ENCODE results near the gene SPATA2L.
"Not testable (repeated sequence)": the region's sequence is repeated elsewhere in the genome, so short reads cannot be mapped to it uniquely, and the experiment has no call there.

The SPATA2L gene

DNA sequence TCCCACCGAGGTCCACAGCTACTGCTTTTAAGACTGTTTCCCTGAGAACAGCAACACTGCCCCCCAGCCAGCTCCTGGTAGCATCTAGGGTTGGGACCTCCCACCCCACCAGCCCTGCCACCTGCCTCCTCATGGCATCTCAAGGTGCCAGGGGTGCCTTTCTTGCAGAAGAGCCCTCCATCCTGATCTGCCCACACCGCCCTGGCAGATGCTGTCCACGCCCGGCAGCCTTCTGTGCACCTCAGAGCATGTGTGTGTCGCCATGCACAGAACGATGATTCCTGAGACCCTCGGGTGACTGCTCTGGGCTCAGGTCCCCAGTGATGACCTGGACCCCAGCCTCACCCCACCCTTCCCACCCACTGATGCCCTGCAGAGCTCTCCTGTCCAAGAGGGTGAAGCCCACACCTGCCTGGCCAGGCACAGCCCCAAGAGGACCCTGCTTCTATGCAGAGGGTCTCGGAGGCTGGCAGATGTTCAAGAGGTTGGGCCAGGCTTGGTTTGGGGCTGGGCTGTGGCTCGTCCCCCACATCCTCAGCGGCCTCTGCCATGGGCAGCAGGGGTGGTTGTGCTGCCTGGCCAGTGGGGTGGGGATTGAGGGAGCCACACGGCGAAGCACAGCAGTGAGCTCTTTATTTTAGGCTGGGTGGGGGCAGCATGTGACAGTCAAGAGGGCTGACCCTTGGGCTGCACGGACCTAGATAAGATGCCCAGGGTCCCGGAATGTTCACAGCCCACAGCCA is 5.2 kb upstream of the SPATA2L start:
- no peak for DNase-seq

DNA sequence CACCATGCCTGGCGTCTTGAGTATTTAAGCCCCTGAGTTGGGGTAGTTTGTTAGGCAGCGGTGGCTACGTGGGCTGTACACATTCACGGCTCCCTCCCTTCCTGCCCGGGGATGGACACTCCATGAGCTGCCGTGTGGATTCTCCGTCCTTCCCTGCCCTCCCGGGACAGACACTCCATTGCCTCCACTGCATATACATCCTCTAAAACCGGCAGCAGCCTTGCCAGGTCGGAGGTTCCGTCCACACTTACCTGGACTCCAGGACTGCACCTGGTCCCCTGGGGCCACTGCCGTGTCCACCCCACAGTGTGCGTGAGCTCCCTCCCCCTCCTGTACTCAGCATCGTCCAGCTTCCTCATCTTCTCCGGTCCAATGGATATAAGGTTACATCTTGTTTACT is 3.5 kb upstream of the SPATA2L start:
- DNase-seq: peak; percentile 7

DNA sequence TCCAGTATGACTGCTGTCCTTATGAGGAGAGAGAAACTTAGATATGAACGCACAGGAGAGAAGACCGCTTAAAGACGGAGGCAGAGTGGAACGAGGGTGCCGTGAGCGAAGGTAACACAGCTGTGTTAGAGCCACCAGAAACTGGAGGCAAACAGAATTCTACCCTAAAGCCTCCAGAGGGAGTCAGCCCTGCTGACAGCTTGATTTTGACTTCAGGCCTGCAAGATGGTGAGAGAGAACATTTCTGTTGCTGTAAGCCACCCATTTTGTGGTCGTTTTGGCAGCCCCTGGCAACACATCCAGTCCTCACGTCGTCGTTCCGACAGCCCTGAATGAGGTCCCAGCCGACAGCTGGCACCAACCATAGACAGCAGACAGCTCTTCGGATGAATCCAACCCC is 2.8 kb upstream of the SPATA2L start:
- DNase-seq: no peak

DNA sequence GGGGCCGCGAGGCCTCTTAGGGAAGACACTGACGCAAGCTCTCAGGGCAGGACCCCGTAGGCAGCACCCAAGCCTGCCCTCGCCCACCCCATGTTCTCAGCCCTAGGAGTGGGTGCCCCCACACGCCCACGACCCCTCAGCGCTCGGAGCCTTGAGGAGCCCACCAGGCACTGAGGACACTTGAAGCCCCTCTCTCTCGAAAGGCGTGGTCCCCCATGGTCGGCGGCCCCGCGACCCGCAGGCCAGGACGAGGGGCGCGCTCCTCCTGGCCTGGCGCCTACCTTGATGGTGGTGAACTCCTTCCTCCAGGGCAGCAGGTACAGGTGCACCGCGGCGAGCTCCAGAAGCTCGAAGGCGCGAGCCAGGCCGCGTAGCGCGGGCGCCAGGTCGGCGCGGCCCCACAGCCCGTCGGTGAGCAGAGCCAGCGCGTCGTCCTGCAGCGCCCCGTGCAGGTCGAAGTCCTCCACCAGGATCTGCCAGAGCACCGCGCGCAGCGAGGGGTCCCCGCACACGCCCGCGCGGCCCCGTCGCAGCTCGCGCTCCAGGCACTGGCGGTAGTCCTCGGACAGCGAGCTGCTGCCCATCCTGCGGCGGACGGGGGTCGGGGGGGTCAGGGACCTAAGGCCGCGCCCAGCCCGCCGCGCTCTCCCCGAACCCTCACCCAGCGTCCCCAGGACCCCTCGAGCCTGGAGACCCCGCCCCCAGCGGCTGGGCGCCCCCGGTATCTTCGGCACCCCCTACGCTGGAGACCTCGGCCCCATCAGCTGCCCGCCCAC is 668 bp downstream of the SPATA2L start:
- DNase-seq: peak; percentile 61

DNA sequence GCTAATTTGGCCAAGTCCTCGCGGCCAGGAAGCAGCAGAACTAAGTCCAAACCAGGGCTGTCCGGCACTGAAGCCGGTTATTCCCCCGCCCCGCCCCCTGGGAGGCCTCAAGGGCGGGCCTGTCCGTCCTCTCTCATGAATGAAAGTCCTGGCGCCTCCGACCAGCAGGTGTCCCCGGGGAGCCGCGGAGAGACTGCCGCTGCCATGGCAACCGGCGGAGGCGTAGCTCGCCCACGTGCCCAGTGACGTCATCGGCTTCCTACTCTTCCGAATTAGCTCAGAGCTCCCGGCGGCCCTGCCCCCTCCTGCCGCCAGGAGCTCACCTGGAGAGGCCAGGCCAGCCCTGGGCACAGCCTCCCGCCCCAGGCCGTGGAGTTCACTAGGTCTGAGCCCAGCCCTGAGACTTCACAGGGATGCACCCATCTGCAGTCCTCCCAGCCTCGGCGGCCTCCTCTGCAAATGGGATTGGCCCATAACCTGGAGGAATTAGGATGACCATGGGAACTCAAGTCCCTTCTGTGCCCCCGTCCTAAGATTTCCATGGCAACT is 1.3 kb downstream of the SPATA2L start:
- DNase-seq: peak; percentile 94

DNA sequence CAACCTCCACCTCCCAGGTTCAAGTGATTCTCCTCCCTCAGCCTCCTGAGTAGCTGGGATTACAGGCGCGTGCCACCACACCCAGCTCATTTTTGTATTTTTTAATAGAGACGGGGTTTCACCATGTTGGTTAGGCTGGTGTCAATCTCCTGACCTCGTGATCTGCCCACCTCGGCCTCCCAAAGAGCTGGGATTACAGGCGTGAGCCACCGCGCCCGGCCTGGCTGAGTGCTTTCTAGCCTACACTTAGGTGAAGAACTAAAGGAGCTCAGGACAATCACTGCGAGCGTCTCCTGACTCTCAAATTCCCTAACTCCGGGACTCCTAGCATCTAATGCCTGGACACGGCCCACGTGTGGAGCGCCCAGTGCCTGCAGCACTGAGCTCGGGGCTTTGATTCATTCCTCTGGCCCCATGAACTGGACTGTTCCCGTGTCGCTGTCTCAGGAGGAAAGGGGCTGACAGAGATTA is 1.8 kb downstream of the SPATA2L start:
- DNase-seq: not testable (repeated sequence)

DNA sequence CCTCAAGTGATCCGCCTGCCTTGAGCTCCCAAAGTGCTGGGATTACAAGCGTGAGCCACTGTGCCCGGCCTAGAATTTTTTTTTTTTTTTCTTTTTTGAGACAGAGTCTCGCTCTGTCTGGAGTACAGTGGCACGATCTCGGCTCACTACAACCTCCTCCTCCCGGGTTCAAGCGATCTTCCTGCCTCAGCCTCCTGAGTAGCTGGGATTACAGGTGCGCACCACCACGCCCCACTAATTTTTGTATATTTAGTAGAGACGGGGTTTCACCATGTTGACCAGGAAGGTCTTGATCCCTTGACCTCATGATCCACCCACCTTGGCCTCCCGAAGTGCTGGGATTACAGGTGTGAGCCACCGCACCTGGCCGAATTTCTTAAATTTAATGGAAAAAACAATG is 2.8 kb downstream of the SPATA2L start:
- not testable (repeated sequence) for DNase-seq

DNA sequence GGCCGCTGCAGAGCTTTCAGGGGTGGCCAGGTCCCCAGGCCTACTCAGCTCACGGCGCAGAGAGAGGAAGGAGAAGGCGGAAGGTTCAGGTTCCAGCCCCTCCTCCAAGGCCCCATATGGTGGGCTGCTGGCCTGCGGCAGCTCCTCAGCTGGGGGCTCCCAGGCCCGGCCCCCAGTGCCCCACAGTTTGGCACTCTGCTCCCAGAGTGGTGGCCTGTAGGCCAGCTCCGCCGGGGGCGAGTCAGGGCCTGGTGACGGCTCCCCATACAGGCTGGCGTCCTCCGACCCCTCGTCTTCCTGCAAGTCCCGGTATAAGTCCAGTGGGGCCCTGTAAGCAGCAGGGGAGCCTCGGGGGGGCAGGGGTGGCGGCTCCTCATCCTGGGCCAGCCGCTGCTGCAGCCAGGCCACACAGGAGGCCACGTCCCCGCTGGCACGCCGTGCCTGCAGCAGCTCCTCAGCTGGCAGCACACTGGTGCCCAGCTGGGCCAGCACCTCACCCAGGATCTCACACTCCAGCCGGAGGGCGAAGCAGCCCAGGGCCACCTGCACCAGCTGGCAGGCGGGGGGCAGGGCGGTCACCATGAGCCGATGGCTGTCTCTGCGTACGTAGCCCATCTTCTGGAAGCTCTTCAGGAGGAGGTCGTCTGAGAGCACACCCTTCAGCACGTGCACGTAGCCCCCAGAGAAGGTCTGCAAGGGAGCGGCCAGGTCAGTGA is 3.7 kb downstream of the SPATA2L start:
- DNase-seq: no peak

DNA sequence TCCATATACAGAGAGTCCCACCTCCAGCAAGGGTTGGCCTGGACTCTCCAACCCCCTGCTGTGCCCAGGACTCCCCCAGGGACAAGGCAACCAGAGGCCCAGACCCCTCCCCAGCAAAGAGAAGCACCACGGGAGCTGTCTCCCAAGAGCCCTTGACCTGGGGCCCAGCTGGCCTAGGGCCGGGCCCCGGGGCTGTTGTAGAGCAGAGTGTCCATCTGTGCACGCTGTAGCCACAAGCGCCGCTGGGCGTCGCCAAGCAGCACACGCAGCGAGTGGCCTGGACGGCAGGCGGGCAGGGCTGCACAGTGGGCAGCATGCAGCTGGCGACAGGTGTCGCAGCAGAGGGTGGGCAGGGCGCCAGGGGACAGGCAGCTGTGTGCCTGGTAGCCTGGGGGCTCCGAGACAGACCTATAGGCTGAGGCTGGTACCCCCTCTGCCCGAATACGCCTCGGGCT is 4.3 kb downstream of the SPATA2L start:
- DNase-seq: no peak

DNA sequence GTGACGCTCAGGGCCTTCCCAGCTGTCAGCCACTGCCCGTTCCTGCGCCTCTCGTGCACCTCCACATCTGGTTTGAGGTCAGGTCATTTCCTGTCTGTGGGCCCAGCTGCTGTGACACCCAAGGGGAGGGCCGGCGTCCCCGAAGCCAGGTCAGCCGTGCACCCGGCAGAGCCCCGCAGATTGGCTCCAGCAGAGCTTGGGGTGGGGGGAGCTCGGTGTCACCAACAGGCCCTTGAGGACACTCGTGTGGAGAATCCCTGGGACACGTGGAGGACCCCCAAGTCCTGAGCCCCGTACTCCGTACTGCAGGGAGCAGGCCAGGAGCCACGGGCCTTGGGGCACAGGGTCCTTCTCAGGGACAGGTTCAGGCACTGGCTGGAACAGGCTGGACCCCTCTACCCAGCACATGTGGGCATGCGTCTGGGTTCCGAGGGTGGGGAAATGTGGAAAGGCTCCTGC is 4.8 kb downstream of the SPATA2L start:
- no peak for DNase-seq

DNA sequence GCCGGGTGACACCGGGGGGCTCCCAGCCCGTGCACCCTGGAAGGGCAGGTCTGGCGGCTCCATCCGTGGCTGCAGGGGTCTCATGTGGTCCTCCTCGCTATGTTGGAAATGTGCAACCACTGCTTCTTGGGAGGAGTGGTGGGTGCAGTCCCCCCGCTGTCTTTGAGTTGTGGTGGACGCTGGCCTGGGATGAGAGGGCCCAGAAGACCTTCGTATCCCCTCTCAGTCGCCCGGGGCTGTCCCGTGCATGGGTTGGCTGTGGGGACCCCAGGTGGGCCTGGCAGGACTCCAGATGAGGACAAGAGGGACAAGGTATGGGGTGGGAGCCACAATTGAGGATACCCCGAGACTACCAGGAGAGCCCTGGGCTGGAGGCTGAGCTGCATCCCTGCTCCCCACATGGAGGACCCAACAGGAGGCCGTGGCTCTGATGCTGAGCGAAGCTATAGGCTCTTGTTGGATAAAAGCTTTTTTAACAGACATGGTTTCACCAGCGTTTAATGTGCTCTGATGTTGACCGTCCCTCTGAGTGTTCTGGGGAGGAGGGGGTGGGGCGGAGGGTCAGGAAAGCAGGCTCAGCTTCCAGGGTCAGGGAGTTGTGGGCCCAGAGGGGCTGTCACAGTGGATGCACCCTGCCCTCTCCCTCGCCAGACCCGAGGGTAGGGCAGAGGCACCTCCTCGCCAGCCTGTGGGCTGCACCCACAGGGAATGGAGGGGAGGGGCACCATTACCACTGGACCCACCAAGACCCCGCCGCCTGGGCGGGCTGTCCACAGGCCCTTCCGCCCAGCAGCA is 5.4 kb downstream of the SPATA2L start:
- no peak for DNase-seq

DNA sequence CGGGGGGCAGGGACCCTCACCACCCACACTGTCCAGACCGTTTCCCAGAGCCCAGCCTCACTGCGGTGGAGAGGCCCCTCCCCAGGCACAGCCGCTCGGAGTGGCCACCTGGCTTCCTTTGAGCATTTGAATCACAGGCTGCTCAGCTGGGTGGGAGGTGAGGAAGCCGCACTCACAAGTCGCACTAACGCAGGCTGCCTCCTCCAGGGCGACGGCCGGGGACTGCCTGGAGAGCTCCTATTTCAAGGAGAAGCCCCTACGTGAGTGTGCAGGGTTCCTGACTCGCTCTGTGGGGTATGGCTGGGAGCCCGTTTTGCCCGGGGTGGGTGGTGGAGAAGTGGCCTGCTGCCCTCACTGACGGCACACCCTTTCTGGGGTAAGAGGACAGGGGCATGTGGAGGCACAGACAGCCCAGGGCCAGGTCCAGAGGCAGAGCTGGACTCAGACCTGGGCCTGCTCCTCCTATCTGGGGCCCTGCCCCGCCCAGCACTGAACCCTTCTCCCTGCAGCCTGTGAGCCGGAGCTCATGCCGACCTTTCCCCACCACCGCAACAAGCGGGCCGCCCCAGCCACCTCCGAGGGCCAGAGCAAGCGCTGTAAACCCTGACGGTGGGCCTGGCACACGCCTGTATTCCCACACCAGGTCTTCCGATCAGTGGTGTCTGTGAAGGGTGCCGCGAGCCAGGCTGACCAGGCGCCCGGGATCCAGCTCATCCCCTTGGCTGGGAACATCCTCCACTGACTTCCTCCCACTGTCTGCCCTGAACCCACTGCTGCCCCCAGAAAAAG is 6.2 kb downstream of the SPATA2L start:
- DNase-seq: no peak

DNA sequence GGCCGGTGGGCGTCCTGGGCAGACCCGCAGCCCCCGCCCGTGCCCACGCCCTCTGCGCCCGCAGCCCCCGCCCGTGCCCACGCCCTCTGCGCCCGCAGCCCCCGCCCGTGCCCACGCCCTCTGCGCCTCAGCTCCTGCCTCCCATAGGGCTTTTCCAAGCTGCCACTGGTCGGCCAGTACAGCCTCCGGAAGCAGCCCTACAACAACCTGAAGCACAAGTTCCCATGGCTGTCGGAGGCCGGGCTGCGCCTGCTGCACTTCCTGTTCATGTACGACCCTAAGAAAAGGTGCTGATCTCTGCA is 6.8 kb downstream of the SPATA2L start:
- DNase-seq: not testable (repeated sequence)

DNA sequence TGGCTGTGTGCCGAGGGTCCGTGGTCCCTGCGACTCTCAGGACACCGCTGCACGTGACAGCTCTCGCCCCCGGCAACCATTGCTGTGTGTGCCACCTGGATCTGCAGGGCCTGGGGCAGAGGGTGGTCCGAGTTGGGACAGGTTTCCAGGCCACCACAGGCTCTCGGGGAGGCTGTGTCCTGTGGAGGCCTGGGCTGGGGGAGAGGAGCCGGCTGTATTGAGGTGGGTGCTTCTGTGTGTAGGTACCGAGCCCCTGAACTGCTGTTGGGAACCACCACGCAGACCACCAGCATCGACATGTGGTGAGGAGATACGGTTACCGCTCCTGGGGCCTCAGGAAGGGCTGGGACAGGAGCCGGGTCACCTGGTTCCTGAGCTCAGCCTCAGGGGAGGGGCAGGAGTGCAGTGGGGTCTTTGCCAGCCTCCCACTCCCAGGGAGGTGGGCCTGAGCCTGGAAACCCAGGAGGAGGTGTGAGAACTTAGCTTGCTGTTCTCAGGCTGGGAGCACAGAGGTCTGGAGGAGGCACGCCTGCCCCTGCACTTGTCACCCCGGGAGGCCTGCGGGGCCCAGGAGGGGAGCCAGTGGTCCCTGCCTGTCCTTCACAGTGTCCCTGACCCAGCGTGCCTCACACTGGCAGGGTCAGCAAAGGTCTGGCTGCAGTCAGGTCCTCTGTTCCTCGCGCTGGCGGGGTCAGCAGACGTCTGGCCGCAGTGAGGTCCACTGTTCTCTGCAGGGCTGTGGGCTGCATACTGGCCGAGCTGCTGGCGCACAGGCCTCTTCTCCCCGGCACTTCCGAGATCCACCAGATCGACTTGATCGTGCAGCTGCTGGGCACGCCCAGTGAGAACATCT is 7.3 kb downstream of the SPATA2L start:
- DNase-seq: no peak

DNA sequence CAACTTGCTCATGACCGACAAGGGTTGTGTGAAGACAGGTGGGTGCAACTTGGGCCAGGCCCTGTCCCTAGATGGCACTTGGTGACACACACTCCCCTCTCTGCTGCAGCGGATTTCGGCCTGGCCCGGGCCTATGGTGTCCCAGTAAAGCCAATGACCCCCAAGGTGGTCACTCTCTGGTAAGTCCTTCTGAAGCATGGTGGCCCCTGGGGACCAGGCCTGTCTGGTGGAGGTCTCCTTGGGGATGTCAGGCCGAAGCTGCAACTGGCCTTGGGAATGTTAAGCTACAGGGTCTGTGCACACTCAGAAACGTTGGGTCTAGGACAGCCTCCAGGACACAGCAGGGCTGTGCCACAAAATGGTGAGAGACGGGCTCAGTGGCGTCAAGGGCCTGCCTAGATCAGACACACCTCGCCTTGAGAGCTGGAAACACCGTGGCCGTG is 8.2 kb downstream of the SPATA2L start:
- no peak for DNase-seq

DNA sequence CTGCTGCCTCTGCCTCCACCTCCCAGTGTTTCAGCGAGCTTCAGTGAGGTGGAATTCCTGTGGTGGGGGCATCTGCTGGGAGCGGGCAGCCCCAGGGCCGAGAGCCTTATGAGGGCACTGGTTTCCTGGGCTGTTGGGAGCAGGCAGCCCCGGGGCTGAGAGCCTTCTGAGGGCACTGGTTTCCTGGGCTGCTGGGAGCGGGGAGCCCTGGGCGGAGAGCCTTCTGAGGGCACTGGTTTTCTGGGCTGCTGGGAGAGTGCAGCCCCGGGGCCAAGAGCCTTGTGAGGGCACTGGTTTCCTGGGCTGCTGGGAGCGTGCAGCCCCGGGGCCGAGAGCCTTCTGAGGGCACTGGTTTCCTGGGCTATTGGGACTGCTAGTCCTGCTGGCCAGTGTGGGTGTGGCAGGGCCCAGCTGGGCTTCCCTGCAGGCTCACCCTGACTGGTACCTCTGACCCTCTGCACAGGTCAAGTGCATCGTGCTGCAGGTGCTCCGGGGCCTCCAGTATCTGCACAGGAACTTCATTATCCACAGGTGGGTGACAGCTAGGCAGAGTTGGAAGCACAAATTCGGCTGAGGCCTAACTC is 9.4 kb downstream of the SPATA2L start:
- DNase-seq: no peak

DNA sequence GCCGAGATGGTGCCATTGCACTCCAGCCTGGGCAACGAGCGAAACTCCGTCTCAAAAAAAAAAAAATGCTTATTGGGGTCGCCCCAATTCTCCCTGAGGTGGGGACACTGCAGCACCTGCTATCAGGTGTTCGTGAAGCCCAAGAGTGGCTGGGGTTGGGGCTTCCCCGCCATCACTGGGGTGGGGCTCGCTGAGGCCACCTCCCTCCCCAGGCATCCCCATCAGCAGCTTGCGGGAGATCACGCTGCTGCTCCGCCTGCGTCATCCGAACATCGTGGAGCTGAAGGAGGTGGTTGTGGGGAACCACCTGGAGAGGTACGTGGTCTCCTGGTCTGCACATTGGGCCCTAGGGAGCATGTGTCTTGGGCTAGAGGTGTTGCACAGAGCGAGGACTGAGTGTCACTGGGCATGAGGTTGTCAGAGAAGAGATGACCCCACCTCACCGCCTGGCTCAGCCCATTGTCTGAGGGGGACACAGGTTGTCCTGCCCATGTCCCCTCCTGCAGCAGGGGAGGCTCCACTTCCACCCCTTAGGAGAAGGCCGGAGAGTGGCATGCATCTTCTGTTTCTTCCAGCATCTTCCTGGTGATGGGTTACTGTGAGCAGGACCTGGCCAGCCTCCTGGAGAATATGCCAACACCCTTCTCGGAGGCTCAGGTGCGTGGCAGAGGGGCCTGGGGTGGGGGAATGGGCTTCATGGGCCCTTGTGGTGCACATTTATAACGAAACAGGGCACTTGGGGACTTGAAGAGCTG is 10.1 kb downstream of the SPATA2L start:
- no peak for DNase-seq

DNA sequence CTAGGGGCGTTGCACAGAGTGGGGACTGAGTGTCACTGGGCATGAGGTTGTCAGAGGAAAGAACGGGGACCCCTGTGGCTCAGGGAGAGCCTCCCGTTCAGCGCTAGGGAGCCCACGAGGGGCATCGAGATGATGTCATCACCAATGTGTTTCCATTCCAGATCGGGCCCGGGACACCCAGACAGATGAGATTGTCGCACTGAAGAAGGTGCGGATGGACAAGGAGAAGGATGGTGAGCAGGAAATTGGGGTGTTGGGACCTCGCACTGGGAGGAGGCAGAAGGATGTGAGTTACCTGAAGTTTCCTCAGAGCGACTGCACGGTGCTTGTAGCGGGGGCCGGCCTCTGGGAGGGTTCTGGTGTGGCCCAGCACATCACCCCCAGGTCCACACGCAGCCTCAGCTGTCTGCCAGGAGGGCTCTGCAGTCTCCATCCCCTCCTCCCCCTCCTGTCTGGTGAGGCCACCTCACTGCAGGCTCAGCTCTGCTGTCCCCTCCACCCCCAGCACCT is 11.1 kb downstream of the SPATA2L start:
- no peak for DNase-seq

DNA sequence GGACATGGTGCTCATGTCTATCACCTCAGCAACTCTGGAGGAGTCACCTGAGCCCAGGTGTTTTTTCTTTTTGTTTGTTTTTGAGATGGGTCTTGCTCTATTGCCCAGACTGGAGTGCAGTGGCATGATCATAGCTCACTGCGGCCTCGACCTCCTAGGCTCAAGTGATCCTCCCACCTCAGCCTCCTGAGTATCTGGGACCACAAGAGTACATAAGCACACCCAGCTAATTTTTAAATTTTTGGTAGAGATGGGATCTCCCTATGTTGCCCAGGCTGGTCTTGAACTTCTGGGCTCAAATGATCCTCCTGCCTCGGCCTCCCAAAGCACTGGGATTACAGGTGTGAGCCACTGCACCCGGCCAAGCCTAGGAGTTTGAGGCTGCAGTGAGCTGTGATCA is 11.9 kb downstream of the SPATA2L start:
- DNase-seq: not testable (repeated sequence)
